Astrocyte (in vitro differentiated cells and primary cell): Measurements from ENCODE around the gene TRAK2.
"Not testable (repeated sequence)": the region's sequence is repeated elsewhere in the genome, so short reads cannot be mapped to it uniquely, and the experiment has no call there.

Source experiments
- EZH2 ChIP-seq: IDR thresholded peaks from 2 replicates; pipeline ENCODE4 v1.6.1; 2012; ENCODE audit warnings: mild to moderate bottlenecking, low read length, inconsistent platforms; ENCODE audit not compliant: insufficient read depth
- TF ChIP-seq, protein P1 (sequence below): IDR thresholded peaks from 2 replicates; pipeline ENCODE4 v1.5.1; 2011; ENCODE audit warnings: low read depth, mild to moderate bottlenecking, inconsistent platforms, low read length, moderate library complexity; ENCODE audit not compliant: insufficient read depth

DNA sequence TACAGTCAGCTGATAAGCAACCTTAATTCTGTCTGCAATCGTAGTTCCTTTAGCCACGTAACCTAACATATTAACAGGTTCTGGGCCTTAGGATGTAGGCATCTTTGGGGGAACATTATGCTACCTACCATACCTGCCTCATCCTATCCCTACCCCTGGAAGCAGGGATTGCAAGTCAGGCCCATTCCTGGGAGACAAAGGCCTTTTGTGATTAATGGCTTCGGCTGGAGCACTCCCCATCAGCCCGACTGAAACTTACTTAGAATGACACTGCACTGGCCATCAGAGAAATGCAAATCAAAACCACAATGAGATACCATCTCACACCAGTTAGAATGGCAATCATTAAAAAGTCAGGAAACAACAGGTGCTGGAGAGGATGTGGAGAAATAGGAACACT is 32.5 kb upstream of the TRAK2 start:
- TF ChIP-seq, protein P1, sequence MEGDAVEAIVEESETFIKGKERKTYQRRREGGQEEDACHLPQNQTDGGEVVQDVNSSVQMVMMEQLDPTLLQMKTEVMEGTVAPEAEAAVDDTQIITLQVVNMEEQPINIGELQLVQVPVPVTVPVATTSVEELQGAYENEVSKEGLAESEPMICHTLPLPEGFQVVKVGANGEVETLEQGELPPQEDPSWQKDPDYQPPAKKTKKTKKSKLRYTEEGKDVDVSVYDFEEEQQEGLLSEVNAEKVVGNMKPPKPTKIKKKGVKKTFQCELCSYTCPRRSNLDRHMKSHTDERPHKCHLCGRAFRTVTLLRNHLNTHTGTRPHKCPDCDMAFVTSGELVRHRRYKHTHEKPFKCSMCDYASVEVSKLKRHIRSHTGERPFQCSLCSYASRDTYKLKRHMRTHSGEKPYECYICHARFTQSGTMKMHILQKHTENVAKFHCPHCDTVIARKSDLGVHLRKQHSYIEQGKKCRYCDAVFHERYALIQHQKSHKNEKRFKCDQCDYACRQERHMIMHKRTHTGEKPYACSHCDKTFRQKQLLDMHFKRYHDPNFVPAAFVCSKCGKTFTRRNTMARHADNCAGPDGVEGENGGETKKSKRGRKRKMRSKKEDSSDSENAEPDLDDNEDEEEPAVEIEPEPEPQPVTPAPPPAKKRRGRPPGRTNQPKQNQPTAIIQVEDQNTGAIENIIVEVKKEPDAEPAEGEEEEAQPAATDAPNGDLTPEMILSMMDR: not testable (repeated sequence)
- TF ChIP-seq EZH2: not testable (repeated sequence)
